Measurements from ENCODE around the gene DEDD2.

The DEDD2 gene

GRCh38 chr19:42193706-42194105 lies 23.8 kb downstream of the DEDD2 start:
- H2AFZ ChIP-seq (ENCODE audit: low read depth, low read length), result no peak overlapping the region
- peaks cover 4% of the 10 kb centered on the region for H3K9me3 ChIP-seq (ENCODE audit: low read length)
- H3K4me1 ChIP-seq (ENCODE audit: insufficient read depth, low read length), result no peaks in the 10 kb centered on the region
- peaks cover 7% of the 10 kb centered on the region for H3K36me3 ChIP-seq (ENCODE audit: insufficient read depth, low read length)
- peaks cover 18% of the 10 kb centered on the region for H3K27me3 ChIP-seq (ENCODE audit: insufficient read depth, low read length)
- no peak overlapping the region for H3K4me3 ChIP-seq (ENCODE audit: low read length)

DNA sequence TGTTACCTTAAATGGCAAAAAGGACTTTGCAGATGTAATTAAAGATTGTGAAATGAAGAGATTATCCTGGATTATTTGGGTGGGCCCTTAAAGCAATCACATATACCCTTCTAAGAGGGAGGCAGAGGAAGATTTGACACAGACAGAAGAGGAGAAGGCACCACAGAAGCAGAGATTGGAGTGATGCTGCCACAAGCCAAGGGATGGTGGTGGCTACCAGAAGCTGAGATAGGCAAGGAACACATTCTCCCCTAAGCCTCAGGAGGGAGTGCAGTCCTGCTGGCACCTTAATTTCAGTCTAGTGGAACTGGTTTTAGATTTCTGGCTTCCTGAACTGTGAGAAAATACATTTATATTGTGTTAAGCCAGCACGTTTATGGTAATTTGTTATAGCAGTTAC lies 24.2 kb downstream of the DEDD2 start:
- Histone ChIP-seq H3K9me3 (ENCODE audit: low read length) (peaks cover 4% of the 10 kb centered on the region), H3K27me3 (ENCODE audit: insufficient read depth, low read length) (peaks cover 18% of the 10 kb centered on the region), H3K36me3 (ENCODE audit: insufficient read depth, low read length) (peaks cover 4% of the 10 kb centered on the region)

DNA sequence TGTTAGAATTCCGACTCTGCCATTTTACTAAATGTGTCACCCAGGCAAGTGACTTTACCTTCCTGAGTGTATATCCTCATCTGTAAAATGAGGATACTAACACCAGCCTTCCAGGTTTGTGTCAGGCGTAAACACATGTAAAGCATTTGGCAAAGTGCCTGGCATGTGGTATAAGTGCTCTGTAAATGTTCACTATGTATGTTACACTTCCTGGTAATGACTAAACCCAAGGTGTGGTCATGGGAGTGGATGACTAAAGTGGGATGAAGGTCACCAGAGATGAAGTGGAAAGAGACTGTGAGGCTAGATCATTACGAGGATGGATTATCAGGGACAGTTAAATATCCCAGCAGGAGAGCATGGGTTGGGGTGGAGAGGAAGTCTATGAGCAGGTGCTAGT lies 25.6 kb downstream of the DEDD2 start:
- Histone ChIP-seq H3K9me3 (ENCODE audit: low read length) (peaks cover 4% of the 10 kb centered on the region), H3K4me1 (ENCODE audit: insufficient read depth, low read length) (no peaks in the 10 kb centered on the region), H2AFZ (ENCODE audit: low read depth, low read length) (no peak overlapping the region), H3K27me3 (ENCODE audit: insufficient read depth, low read length) (peaks cover 18% of the 10 kb centered on the region), H3K36me3 (ENCODE audit: insufficient read depth, low read length) (no peaks in the 10 kb centered on the region), H3K4me3 (ENCODE audit: low read length) (no peak overlapping the region)

More for the DNA sequence above, 24.2 kb downstream of the DEDD2 start:
- H3K4me1 ChIP-seq (ENCODE audit: insufficient read depth, low read length), result no peaks in the 10 kb centered on the region
- no peak overlapping the region for H2AFZ ChIP-seq (ENCODE audit: low read depth, low read length)
- H3K4me3 ChIP-seq (ENCODE audit: low read length), result no peak overlapping the region

DNA sequence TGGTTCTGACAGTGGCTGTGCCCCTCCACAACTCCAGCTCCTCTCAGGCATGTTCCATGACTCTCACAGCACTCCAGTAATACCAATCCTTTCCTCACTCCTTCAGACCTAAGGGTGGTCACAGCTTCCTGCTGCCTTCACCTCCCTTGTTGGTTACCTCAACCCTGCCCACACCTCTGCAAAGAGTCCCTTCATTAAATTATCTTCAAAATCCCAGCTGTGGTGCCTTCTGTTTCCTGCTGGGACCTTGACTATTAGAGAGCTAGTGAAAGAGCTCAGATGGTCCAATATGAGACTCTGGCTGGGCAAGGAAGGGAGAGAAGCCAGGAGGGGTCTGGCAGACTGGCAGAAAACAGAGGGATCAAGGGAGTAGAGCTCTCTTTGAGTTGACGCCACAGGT lies 26.1 kb downstream of the DEDD2 start:
- no peaks in the 10 kb centered on the region for H3K36me3 ChIP-seq (ENCODE audit: insufficient read depth, low read length)
- peaks cover 18% of the 10 kb centered on the region for H3K27me3 ChIP-seq (ENCODE audit: insufficient read depth, low read length)
- peaks cover 4% of the 10 kb centered on the region for H3K9me3 ChIP-seq (ENCODE audit: low read length)
- no peak overlapping the region for H2AFZ ChIP-seq (ENCODE audit: low read depth, low read length)
- H3K4me1 ChIP-seq (ENCODE audit: insufficient read depth, low read length), result no peaks in the 10 kb centered on the region
- H3K4me3 ChIP-seq (ENCODE audit: low read length), result no peak overlapping the region

DNA sequence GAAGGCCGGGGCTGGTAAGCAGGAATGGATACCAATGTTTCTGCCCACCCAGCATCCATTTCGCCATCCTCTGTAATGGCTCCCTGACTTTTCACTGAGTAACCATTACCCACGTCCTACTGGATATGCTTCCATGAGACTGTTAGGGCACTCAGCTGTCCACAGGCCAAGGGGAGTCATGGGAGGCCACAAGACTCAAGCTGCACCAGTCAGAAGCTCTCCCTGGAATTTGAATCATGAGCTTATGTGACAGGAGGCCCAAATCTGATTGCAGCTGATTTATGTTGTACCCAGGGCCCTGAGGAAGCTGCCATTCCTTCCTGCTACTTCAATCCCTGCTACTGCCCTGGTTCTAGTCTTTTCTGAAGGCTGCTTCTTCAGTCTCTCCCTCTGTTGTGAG lies 28.3 kb downstream of the DEDD2 start:
- no peaks in the 10 kb centered on the region for H3K4me1 ChIP-seq (ENCODE audit: insufficient read depth, low read length)
- peaks cover 18% of the 10 kb centered on the region for H3K27me3 ChIP-seq (ENCODE audit: insufficient read depth, low read length)
- H3K4me3 ChIP-seq (ENCODE audit: low read length), result no peak overlapping the region
- no peaks in the 10 kb centered on the region for H3K36me3 ChIP-seq (ENCODE audit: insufficient read depth, low read length)
- peaks cover 4% of the 10 kb centered on the region for H3K9me3 ChIP-seq (ENCODE audit: low read length)
- H2AFZ ChIP-seq (ENCODE audit: low read depth, low read length), result no peak overlapping the region

DNA sequence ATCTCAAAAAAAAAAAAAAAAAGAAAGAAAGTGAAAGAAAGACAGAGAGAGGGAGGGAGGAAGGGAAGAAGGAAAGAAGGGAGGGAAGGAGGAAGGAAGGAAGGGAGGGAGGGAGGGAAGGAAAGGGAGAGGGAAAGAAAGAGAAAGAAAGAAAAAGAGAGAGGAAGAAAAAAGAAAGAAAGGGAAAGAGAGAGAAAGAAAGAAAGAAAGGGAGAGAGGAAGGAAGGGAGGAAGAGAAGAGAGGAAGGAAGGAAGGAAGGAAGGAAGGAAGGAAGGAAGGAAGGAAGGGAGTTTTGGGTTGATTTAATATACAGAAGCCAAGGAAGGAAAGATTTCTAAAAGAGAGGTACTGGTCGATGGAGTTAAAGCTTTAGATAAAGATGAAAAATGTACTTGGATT lies 28.8 kb downstream of the DEDD2 start:
- Histone ChIP-seq H3K4me3 (ENCODE audit: low read length) (no peak overlapping the region), H3K36me3 (ENCODE audit: insufficient read depth, low read length) (no peaks in the 10 kb centered on the region), H3K27me3 (ENCODE audit: insufficient read depth, low read length) (peaks cover 18% of the 10 kb centered on the region), H3K4me1 (ENCODE audit: insufficient read depth, low read length) (no peaks in the 10 kb centered on the region), H3K9me3 (ENCODE audit: low read length) (peaks cover 4% of the 10 kb centered on the region), H2AFZ (ENCODE audit: low read depth, low read length) (no peak overlapping the region)

- H3K4me1 ChIP-seq (ENCODE audit: insufficient read depth, low read length), result no peaks in the 10 kb centered on the region
- no peak overlapping the region for H3K4me3 ChIP-seq (ENCODE audit: low read length)
- peaks cover 10% of the 10 kb centered on the region for H3K27me3 ChIP-seq (ENCODE audit: insufficient read depth, low read length)
- H2AFZ ChIP-seq (ENCODE audit: low read depth, low read length), result no peak overlapping the region
- H3K9me3 ChIP-seq (ENCODE audit: low read length), result no peaks in the 10 kb centered on the region
- no peaks in the 10 kb centered on the region for H3K36me3 ChIP-seq (ENCODE audit: insufficient read depth, low read length)
These were observed 32.2 kb downstream of the DEDD2 start for GRCh38 chr19:42185277-42185676.

- no peaks in the 10 kb centered on the region for H3K9me3 ChIP-seq (ENCODE audit: low read length)
- no peak overlapping the region for H2AFZ ChIP-seq (ENCODE audit: low read depth, low read length)
These were observed 33.0 kb downstream of the DEDD2 start for GRCh38 chr19:42184401-42184861.

DNA sequence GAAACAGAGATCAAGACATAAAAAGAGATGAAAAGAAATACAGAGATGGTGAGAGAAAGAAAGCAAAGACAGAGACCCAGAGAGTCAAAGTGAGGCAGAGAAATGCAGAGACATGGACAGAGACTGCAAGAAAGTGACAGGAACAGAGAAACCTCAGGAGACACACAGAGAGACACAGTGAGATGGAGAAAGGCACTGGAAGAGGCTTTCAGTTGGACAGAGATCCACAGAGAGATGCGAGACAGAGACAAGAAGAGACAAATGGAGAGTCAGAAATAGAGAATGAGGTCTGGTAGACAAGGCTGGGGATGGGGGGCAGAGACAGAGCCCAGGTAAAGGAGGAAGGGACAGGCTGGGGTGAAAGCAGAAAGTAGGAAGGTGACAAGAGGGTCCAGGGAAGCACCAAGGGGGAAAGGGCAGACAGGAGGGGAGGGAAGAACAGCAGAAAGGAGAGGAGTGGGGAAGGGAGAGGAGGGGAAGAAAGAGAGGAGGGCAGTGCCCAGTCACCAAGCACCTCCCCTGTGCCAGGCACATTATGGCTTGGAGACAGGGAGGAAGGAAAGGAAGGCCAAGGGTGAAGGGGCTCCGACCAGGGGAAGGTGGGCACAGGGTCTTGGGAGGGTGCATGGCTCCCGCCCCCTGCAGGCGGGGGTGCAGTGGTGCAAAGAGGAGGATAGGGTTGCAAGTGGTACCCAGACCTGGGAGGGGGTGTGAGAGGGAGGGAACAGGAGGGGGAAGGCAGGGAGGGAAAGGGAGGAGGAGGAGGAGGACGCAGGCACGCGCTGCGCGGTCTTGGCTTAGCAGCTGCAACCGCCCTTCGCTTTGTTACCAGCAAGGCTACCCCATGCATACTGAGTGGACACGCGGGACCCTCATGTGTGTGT lies 38.4 kb downstream of the DEDD2 start:
- H3K27me3 ChIP-seq (ENCODE audit: insufficient read depth, low read length), result peaks cover 22% of the 10 kb centered on the region
- no peak overlapping the region for H3K4me3 ChIP-seq (ENCODE audit: low read length)
- no peaks in the 10 kb centered on the region for H3K36me3 ChIP-seq (ENCODE audit: insufficient read depth, low read length)
- H3K9me3 ChIP-seq (ENCODE audit: low read length), result no peaks in the 10 kb centered on the region
- H3K4me1 ChIP-seq (ENCODE audit: insufficient read depth, low read length), result peaks cover 37% of the 10 kb centered on the region
- no peak overlapping the region for H2AFZ ChIP-seq (ENCODE audit: low read depth, low read length)

More at GRCh38 chr19:42184401-42184861, 33.0 kb downstream of the DEDD2 start:
- no peak overlapping the region for H3K4me3 ChIP-seq (ENCODE audit: low read length)
- no peaks in the 10 kb centered on the region for H3K36me3 ChIP-seq (ENCODE audit: insufficient read depth, low read length)
- peaks cover 7% of the 10 kb centered on the region for H3K4me1 ChIP-seq (ENCODE audit: insufficient read depth, low read length)
- H3K27me3 ChIP-seq (ENCODE audit: insufficient read depth, low read length), result peaks cover 17% of the 10 kb centered on the region

DNA sequence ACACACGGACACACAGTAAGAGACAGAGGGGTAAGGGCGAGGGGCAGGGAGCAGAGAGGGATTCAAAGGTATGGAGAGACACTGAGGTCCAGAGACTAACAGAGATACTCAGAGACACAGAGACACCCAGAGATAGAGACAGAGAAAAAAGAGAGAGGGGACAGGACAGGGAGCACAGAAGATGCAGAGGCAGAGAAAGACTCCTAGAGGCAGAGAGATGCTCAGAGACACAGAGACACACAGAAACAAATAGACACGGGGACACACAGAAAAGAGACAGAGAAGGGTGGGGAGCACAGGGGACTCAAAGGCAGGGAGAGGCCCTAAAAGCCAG lies 39.8 kb downstream of the DEDD2 start:
- Histone ChIP-seq H3K36me3 (ENCODE audit: insufficient read depth, low read length) (no peaks in the 10 kb centered on the region), H3K4me1 (ENCODE audit: insufficient read depth, low read length) (peaks cover 48% of the 10 kb centered on the region), H3K27me3 (ENCODE audit: insufficient read depth, low read length) (peaks cover 25% of the 10 kb centered on the region), H3K9me3 (ENCODE audit: low read length) (no peaks in the 10 kb centered on the region), H3K4me3 (ENCODE audit: low read length) (peak overlapping the region; percentile 45), H2AFZ (ENCODE audit: low read depth, low read length) (no peak overlapping the region)

DNA sequence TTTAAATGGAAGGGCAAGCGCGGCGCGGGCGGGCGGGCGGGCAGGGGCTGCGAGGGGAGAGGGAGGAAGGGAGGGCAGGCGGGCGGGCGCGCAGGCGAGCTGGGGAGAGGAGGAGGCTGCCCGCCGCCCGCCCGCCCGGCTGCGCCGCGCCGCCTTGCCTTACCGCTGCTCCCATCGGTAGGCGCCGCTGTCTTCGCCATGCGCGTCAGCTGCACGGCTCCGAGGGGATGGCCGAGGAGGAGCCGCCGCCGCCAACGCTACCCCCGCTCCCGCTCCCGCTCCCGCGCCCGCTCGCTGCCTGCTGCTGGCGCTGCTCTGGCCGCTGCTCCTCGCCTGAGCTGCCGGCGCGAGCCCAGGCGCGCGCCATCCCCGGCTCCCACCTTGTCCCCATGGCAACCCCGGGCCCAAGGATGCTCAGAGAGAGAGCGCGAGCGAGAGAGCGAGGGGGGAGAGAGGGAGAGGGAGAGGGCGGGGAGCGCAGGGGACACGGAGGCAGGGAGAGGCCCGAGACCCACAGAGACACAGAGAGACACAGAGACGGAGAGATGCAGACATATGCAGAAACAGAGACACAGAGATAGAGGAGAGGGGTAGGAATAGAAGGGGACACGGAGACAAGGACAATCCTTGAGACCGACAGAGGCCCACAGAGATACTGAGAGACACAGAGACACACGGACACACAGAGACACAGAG lies 40.3 kb downstream of the DEDD2 start:
- Histone ChIP-seq H3K9me3 (ENCODE audit: low read length) (no peaks in the 10 kb centered on the region), H3K36me3 (ENCODE audit: insufficient read depth, low read length) (no peaks in the 10 kb centered on the region), H3K4me1 (ENCODE audit: insufficient read depth, low read length) (peaks cover 53% of the 10 kb centered on the region), H3K4me3 (ENCODE audit: low read length) (peak overlapping the region; percentile 49), H3K27me3 (ENCODE audit: insufficient read depth, low read length) (peaks cover 25% of the 10 kb centered on the region), H2AFZ (ENCODE audit: low read depth, low read length) (no peak overlapping the region)

DNA sequence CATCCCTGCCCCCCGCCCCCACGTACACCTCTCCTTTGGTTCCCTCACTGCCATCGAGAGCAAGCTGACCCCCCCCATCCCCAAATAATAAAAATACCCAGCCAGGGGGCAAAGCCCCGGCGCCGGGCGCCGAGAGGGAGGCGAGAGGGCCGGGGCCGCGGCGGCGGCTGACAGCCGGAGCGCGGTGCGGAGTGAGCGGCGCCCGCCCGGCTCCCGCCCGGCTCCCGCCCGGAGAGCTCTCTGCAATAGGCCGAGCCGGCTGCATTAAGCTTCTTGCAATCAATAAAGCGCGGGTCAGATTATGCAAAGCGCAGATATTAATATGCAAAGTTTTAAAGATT lies 40.9 kb downstream of the DEDD2 start:
- Histone ChIP-seq H2AFZ (ENCODE audit: low read depth, low read length) (peak overlapping the region; percentile 29), H3K27me3 (ENCODE audit: insufficient read depth, low read length) (peaks cover 25% of the 10 kb centered on the region), H3K4me1 (ENCODE audit: insufficient read depth, low read length) (peaks cover 58% of the 10 kb centered on the region), H3K36me3 (ENCODE audit: insufficient read depth, low read length) (no peaks in the 10 kb centered on the region), H3K9me3 (ENCODE audit: low read length) (no peaks in the 10 kb centered on the region), H3K4me3 (ENCODE audit: low read length) (peak overlapping the region; percentile 49)

DNA sequence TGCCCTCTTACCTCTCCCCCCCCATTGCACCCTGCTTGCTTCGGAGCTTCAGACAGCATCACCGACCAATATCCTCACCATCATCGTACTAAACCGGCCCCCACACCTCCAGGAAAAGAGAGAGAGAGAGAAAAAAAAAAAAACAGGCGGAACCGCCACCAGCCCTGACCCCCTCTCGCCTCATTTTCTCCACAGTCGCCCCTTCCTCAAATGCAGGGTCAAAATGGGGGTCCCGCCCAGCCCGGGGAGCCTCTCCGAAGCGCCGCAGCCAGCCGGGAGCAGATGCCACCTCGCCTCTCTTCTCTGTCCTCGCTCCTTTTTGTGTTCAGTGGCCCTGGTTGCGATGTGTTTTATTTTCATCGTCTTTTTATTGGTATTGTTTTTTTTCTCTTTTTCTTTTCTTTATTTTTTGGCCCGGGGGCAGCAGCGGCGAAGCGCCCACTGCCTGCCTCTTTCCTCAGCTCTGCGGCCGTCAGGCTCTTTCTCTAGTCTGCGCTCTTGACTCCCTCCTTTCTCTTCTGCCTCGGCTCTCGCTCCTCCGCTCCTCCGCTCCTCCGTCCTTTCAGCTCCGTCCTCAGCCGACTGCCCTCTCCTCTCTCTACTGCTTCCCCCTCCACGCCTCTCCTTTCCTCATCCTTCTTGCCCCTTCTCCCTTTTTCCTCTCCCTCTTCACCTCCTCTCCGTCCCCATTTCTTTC lies 41.4 kb downstream of the DEDD2 start:
- Histone ChIP-seq H3K27me3 (ENCODE audit: insufficient read depth, low read length) (peaks cover 25% of the 10 kb centered on the region), H3K4me1 (ENCODE audit: insufficient read depth, low read length) (peaks cover 63% of the 10 kb centered on the region)

More for the DNA sequence above, 41.4 kb downstream of the DEDD2 start:
- Histone ChIP-seq H3K36me3 (ENCODE audit: insufficient read depth, low read length) (no peaks in the 10 kb centered on the region), H2AFZ (ENCODE audit: low read depth, low read length) (peak overlapping the region; percentile 29), H3K4me3 (ENCODE audit: low read length) (peak overlapping the region; percentile 49), H3K9me3 (ENCODE audit: low read length) (no peaks in the 10 kb centered on the region)
